ENCODE data around the gene RYR2. TPM values are rescaled to one million over a fixed set of nuclear protein-coding genes. Genes with fewer than 3 reads are reported as not detected.
A peak's percentile ranks its signal among the peaks of the same experiment; 100 is the strongest.

Gene RYR2
- polyA plus RNA-seq, 1 of the 3 experiments (the other 2 are of a cell fraction): under 0.01 TPM

- no peaks in the 10 kb centered on the region for H4K20me1 ChIP-seq (ENCODE audit: insufficient read depth)
Measured at GRCh38 chr1:237124856-237125462, 83.0 kb downstream of the RYR2 start.

GRCh38 chr1:237126180-237126579, 84.2 kb downstream of the RYR2 start:
- CTCF ChIA-PET: no interaction called here
- no peaks in the 10 kb centered on the region for H3K9me2 ChIP-seq
- POLR2A ChIA-PET: no interaction called here
- no peaks in the 10 kb centered on the region for H3K27me3 ChIP-seq (ENCODE audit: insufficient read depth)
- H3K4me3 ChIP-seq (ENCODE audit: low read depth in 2 of 2, low read length in 1 of 2): no peak overlapping the region
- no peaks in the 10 kb centered on the region for H3K36me3 ChIP-seq (replicated peaks in 1 of 2; ENCODE audit: control insufficient read depth in 1 of 2, insufficient read depth in 2 of 2, low read length in 1 of 2)
- H2AFZ ChIP-seq (ENCODE audit: low read depth): no peak overlapping the region
- H4K20me1 ChIP-seq (ENCODE audit: insufficient read depth): no peaks in the 10 kb centered on the region
- no peaks in the 10 kb centered on the region for H3K79me2 ChIP-seq (ENCODE audit: insufficient read depth)
- no peaks in the 10 kb centered on the region for H3K4me1 ChIP-seq (ENCODE audit: control insufficient read depth in 1 of 2, insufficient read depth in 2 of 2, low read depth in 1 of 2, low read length in 1 of 2)
- no peak overlapping the region for H3K27ac ChIP-seq (ENCODE audit: low read depth in 2 of 2, low read length in 1 of 2)
- WGBS (ENCODE audit: low lambda C conversion rate): 62% methylated on average over 2 of the region's 2 CpGs
- H3K9ac ChIP-seq: no peak overlapping the region
- no peaks in the 10 kb centered on the region for H3F3A ChIP-seq (replicated peaks; ENCODE audit: insufficient read depth)
- no peaks in the 10 kb centered on the region; the same call in 1 of the 2 replicates for H3K9me3 ChIP-seq
- H3K4me2 ChIP-seq: no peak overlapping the region
- no peak for DNase-seq
- TF ChIP-seq TAF1 (IDR thresholded peaks at IDR 0.05; ENCODE audit: borderline replicate concordance, low read depth, low read length) (no peak), JUND (IDR thresholded peaks at IDR 0.05) (no peak), ZBTB33 (IDR thresholded peaks at IDR 0.05; ENCODE audit: borderline replicate concordance, low read depth) (no peak), SMC3 (IDR thresholded peaks at IDR 0.05; ENCODE audit: low read depth, low read length) (no peak), CHD2 (IDR thresholded peaks at IDR 0.05; ENCODE audit: low read length, partially characterized antibody) (no peak), GABPA (IDR thresholded peaks at IDR 0.05; ENCODE audit: low read depth) (no peak), RCOR1 (IDR thresholded peaks at IDR 0.05; ENCODE audit: low read length) (no peak), NFIC (IDR thresholded peaks at IDR 0.05; ENCODE audit: borderline replicate concordance) (no peak)
- TF ChIP-seq, protein P1, sequence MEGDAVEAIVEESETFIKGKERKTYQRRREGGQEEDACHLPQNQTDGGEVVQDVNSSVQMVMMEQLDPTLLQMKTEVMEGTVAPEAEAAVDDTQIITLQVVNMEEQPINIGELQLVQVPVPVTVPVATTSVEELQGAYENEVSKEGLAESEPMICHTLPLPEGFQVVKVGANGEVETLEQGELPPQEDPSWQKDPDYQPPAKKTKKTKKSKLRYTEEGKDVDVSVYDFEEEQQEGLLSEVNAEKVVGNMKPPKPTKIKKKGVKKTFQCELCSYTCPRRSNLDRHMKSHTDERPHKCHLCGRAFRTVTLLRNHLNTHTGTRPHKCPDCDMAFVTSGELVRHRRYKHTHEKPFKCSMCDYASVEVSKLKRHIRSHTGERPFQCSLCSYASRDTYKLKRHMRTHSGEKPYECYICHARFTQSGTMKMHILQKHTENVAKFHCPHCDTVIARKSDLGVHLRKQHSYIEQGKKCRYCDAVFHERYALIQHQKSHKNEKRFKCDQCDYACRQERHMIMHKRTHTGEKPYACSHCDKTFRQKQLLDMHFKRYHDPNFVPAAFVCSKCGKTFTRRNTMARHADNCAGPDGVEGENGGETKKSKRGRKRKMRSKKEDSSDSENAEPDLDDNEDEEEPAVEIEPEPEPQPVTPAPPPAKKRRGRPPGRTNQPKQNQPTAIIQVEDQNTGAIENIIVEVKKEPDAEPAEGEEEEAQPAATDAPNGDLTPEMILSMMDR (IDR thresholded peaks at IDR 0.05): no peak

More at GRCh38 chr1:237124856-237125462, 83.0 kb downstream of the RYR2 start:
- peak; percentile 43 for DNase-seq
- Histone ChIP-seq H3K36me3 (replicated peaks in 1 of 2; ENCODE audit: control insufficient read depth in 1 of 2, insufficient read depth in 2 of 2, low read length in 1 of 2) (no peaks in the 10 kb centered on the region), H3K79me2 (ENCODE audit: insufficient read depth) (no peaks in the 10 kb centered on the region), H3K9me2 (no peaks in the 10 kb centered on the region), H3K9me3 (no peaks in the 10 kb centered on the region; the same call in 1 of the 2 replicates), H3K27me3 (ENCODE audit: insufficient read depth) (no peaks in the 10 kb centered on the region), H3K27ac (ENCODE audit: low read depth in 2 of 2, low read length in 1 of 2) (no peak overlapping the region), H3K4me3 (ENCODE audit: low read depth in 2 of 2, low read length in 1 of 2) (no peak overlapping the region), H3K9ac (no peak overlapping the region), H3K4me1 (ENCODE audit: control insufficient read depth in 1 of 2, insufficient read depth in 2 of 2, low read depth in 1 of 2, low read length in 1 of 2) (no peaks in the 10 kb centered on the region), H2AFZ (ENCODE audit: low read depth) (no peak overlapping the region), H3F3A (replicated peaks; ENCODE audit: insufficient read depth) (no peaks in the 10 kb centered on the region), H3K4me2 (no peak overlapping the region)
- ChIA-PET POLR2A (no interaction called here), CTCF (no interaction called here)
- TF ChIP-seq EZH2phosphoT487 (IDR thresholded peaks at IDR 0.05; ENCODE audit: borderline replicate concordance, low read depth): no peak
- no peak for TF ChIP-seq FOXJ3 (CRISPR knock-in tag; IDR thresholded peaks at IDR 0.05)
- no peak for TF ChIP-seq MXI1 (IDR thresholded peaks at IDR 0.05; ENCODE audit: low read depth, low read length)
- TF ChIP-seq FOXM1 (IDR thresholded peaks at IDR 0.05; ENCODE audit: low read depth): no peak
- TF ChIP-seq, protein P1 (IDR thresholded peaks at IDR 0.05): peak; percentile 36
- TF ChIP-seq RAD21 (IDR thresholded peaks at IDR 0.05; ENCODE audit: low read length): peak; percentile 54; the same call in 1 of the 2 replicates
- no peak for TF ChIP-seq NRF1 (IDR thresholded peaks at IDR 0.05; ENCODE audit: low read depth, low read length)
- TF ChIP-seq EP300 (IDR thresholded peaks at IDR 0.05; ENCODE audit: borderline replicate concordance in 1 of 2, low read depth in 1 of 2, low read length in 1 of 2): no peak
- no peak for TF ChIP-seq SIN3A (IDR thresholded peaks at IDR 0.05; ENCODE audit: borderline replicate concordance, low read depth, low read length)
- peak; percentile 23; the same call in 1 of the 2 replicates for TF ChIP-seq SMC3 (IDR thresholded peaks at IDR 0.05; ENCODE audit: low read depth, low read length)
- no peak for TF ChIP-seq USF1 (IDR thresholded peaks at IDR 0.05; ENCODE audit: borderline replicate concordance, low read depth)
- TF ChIP-seq YY1 (IDR thresholded peaks at IDR 0.05; ENCODE audit: low read depth): no peak
- TF ChIP-seq FOSL2 (IDR thresholded peaks at IDR 0.05; ENCODE audit: borderline replicate concordance, low read depth): no peak
- no peak for TF ChIP-seq PBX3 (IDR thresholded peaks at IDR 0.05)
- WGBS (ENCODE audit: low lambda C conversion rate): 48% methylated on average over 10 of the region's 10 CpGs

All from SK-N-SH (cell line).